GM19463 (cell line): ENCODE data around the gene DGKI.

Experiments used
- ATAC-seq: cut with Tn5 transposase; IDR thresholded peaks from one replicate; pipeline ENCODE4 v1.9.1; 2021; ENCODE audit warnings: mild to moderate bottlenecking, moderate library complexity; ENCODE audit not compliant: unreplicated experiment

The DGKI gene

DNA sequence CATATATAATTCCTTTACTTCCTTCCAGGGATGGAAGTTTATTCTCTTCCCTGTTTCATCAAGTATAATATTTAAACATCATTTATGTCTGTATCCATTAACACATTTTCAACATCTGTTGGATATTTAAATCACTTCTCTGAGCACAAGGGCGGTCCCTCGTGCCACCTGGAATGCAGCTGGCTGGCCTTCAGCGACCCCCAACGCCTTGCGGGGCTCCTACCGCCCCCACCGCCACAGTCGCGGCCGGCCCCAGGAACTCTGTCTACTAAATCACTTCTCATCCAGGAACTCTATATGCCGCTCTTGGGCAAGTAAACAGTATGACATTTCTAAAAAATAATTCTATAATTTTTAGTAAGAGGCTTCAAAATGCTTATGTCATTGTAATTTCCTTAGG is 282.1 kb downstream of the DGKI start:
- ATAC-seq, result no peak

DNA sequence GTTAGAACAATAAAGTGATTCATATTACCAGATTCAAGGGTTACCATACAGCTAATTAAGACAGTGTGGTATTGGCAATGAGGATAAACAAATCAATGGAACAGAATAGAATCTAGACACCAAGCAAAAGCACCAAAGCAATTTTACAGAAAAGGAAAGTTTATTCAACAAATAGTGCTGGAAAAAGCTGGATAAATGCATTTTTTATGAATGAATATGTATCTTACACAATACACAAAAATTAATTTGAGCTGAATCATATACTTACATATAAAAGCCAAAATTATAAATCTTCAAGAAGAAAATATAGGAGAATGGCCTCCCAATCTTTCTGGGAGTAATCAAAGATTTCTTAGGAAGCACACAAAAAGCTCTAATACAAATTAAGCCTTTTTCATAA is 282.8 kb downstream of the DGKI start:
- ATAC-seq, result no peak

DNA sequence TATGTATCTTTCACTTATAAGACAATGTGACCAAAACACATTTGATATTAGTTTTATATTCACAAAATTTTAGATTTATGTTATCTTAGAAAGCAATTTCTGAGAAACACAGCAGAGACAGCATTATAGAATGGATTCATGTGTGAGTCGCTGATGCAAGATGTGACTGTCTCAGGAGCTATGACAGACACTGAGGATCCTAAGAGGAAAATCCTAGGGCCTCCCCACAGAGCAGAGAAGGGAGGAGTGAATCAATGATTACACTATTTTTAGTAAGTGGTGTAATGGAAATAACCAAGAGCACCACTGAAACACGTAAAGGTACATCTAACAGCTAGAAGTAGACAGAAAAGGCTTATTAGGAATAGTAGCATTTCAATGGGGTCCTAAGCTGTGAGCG is 299.3 kb downstream of the DGKI start:
- no peak for ATAC-seq

DNA sequence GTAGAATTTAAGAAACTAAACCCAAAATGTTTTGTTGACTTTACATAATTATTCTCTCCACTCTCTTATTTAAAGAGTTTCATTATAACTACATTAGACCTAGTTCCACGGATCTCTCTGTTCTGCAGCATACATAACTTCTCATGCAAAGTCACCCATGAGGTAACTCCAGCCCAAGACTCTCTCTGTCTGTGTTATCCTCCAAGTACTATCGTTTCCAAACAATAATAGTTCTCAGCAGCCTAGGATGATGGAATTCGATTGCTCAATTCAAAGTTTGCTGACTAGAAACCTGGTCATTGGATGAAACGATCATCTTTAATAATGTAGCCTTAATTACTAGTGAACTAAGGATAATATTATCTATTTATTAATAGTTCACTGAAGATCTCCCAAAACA is 300.1 kb downstream of the DGKI start:
- no peak for ATAC-seq

DNA sequence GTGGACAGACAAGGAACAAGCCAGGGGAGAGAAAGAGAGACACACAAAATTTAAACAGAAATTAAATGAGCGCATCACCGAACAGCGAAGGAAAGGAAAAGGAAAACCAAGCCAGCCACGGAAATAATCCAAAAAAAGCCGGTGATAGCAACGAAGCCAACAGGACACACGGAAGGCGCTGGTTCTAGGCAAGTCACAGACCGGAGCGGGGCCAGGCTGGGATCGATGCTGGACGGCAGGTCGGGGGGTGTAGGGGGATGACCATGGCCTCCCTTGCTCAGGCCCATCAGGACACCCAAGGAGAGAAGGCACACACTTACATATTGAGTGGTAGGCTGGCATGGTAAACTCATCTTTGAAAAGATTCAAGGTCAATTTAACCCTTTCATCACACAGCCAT is 300.8 kb downstream of the DGKI start:
- no peak for ATAC-seq

DNA sequence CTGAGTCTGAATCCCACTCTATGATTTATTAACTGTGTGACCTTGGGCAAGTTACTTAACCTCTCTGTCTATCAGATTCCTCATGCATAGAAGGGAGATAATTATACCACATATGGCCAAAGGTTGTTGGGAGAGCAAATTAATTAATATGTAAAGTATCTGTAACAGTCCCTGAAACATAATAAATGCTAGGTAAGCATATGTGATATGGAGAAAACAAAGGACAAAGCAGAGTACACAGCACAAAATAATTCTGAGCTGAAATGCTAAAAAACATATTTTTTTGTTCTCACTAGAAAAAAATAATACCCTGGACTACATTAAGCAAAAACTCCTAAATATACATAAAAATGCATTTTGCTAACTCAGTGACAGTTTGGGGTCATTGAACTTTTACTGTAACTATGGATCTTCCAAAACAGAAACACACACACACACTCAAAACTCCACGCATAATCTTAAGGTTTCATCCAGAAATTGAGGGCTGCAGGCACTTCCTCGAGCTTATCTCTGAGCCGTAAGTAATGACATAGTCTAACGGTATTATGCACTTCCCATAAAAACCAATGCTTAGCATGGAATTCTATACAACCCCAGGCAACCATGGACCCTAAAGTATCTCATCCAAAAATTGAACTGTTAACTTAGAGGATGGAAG is 301.6 kb downstream of the DGKI start:
- no peak for ATAC-seq

DNA sequence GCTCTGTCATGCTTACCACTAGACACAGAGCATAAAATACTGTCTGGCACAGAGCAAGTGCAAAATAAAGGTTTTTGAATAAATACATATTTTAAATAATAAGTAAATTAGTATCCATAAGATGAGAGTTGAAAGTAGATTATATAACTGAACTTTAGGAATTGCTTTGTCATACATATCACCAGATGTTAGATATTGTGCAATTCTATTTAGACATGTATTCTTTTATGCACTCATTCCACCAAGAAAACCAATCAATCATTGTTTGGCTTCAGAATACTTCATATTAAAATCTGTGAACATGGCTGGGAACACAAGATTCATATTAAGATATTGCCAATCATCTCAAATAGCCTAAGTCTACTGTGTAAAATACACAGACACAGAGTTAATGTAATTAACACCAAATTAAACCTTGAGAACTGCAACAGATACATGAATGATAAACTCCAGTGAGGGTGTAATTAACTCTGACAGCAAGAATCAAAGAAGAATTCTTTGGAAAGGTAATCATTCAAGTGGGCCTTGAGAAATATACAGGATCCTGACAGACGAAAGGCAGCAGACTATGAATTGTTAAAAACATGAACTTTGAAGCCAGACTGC is 302.2 kb downstream of the DGKI start:
- no peak for ATAC-seq

DNA sequence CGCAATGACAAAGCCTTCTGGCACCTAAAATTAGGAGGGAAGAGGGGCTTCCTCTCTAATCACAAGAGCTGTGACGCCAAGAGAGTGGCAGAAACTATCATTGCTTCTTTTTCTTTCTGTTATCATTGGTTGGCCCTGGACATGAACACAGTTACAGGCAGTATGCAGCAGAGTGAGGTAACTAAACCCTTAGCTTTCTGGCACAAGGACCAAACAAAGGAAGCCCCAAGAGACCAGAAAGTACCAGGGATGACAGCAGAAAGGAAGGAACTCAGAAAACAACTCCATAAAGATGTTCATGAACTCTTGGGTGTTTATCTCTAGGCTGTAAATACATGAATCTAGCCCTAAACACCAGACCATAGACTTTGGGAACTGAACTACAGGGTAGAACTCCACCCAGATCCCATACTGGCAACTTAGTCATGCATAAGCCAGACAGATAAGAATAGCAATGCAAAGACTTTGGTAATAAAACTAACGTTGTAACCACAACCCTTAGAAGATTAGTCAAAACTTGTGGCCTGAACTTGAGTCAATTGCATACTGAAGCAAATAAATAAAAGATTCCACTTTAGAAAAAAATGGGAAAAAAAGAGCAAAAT is 307.6 kb downstream of the DGKI start:
- no peak for ATAC-seq

DNA sequence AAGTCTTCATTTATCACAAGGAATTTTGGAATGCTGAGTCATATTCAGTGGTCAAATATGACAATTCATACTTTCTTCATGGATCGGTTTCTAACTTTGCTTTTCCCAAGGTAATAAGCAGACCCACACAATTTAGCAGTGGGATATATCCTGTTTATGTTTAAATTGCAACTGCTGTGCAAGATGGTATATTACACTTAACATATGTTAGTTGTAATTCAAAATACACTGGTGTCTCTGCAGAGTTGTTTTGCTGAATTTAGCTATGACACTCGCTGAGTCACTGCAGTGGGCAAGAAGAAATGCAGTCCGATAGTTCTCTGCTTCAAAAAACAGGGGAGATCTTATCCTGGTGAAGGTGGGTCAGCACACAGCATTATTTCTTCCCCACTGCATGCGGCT is 308.4 kb downstream of the DGKI start:
- ATAC-seq, result no peak

DNA sequence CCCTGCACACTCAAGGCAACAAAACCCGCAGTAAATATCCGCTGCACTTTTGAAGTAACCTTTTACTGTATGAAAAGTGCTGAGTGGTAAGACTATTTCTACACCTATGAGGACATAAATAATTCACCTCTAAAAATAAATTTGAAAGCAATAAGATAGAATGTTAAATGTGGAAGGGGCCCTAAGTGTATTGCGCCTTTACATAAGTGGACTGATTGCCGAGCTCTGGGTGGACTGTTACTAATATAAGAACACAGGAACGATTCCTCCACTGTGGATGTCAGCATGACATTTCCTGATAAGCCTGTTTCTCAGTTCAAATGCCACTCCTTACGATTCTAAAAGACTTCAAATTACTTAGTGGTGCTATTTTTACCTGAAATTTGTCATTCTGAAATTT is 311.2 kb downstream of the DGKI start:
- no peak for ATAC-seq

DNA sequence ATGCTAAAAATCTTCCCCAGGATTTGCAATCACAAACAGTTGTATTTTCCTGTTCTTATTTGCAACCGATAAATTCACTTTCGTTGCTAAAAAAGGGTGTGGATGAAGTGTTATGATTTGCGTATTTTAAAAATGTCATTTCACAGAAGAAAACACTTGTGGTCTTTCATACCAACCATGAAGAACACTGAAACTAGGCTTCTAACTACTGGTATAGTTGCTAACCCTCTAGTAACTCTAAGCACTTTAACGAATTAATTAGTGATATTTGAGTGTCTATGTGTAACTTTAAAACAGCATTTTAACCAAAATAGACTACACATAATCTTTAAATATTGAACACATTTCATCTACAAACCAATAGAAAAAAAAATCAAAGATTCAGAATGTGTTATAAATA is 315.1 kb downstream of the DGKI start:
- ATAC-seq, result no peak

DNA sequence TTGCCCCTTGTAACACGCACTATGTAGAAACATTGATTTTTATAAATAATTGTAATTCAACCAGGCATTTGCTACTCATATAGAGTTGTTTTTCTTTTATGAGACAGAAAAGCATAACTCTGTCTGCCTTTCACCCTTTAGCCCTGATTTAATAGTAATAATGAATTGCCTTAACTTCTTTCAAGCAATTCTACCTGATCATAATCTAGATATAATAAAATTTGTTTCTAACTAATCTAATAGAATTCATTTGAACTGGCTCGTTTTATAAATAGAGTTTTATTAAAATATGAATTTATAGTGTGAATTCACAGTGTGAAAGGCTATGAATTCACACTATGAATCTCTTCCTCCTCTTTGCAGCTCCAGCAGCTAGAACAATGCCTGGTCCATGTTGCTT is 319.1 kb downstream of the DGKI start:
- no peak for ATAC-seq

DNA sequence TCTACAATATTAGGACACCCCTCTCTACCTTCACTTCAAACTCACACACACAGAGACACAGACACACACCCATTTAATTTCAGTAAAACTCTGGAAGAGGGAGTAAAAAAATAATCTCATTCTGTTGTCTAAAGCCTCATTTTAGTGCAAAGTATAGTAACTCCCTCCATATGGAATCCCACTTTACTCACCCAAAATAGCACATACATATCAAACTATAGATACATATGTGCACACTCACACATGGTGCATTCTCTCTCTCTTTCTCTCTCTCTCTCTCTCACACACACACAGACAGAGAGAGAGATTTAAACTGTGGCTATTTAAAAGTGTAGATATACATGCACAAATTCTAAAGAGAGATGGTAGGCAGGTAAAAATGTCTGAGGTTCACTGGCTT is 323.6 kb downstream of the DGKI start:
- no peak for ATAC-seq

DNA sequence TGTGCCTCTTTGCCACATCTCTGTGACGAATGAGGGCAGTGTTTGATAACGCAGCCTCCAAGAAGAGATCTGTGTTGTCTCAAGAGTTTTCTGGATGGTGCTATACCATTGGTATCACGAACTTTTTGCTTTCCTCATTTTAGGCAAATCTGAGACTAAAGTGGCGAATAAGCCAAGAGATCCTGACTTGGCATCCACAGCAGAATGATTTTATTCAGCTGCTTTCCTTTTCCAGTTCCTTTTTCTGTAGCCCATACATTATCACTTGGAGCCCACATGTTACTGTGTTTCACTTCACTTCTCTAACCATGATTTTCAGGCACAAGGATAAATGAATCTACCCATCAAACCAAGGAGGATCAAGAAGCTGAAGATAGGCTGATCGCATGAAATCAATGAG is 325.3 kb downstream of the DGKI start:
- no peak for ATAC-seq

DNA sequence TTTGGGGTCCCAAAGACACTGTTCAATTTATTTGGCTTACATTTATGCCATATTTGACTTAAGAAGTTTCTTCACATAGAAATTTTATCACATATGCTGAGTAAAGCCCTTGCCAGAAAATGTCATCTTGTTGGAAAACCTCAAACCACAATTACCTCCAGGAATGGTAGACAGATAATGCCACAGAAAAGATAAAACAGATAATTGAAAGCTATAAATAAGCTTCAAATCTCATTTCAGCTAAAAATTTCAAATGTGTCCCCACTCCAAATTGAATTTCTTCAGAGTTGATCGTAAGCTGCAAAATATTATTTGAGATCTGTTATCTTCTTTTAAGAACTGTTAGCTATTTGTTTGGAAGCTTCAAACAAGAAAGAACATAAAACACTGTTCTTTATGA is 326.8 kb downstream of the DGKI start:
- no peak for ATAC-seq

DNA sequence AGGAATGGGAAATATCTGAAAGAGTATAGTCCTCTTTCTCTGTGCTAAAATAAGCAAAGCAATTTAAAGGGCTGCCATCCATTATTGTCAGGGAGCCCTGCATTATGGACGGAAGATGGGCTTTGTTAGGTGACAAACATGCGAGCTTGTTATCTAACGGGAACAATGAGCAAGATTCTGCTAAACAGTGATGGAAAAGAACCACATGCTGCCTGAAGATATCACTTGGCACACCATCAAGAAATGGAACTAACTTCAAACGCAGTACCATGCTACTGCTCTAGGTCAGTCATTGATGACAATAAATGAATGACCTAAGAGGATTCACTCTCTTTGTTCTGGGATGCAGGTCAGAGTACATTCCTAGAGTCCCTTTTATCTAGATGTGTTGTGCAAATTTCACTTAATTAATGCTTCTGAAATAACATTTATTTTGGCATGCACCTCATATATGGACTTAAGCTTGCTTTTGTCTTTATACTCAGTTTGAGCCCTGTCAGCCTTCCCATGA is 327.5 kb downstream of the DGKI start:
- ATAC-seq, result no peak

DNA sequence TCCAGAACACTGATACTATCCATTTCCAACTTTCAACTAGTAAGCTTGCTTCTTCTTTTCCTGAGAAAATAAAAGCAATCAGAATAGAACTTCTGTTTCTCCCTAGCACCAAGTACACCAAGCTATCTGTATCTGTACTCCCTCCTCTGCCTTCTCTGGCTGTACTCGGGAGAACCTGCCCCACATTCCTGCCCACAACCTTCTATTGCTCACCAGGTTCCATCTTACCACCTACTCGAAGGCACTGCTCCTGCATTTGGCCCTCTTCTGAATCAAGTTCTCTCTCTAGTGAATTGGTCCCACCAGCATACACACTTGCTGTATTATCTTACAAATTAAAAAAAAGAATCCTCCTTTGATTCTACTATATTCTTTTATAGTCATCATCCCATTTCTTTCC is 333.7 kb downstream of the DGKI start:
- no peak for ATAC-seq

DNA sequence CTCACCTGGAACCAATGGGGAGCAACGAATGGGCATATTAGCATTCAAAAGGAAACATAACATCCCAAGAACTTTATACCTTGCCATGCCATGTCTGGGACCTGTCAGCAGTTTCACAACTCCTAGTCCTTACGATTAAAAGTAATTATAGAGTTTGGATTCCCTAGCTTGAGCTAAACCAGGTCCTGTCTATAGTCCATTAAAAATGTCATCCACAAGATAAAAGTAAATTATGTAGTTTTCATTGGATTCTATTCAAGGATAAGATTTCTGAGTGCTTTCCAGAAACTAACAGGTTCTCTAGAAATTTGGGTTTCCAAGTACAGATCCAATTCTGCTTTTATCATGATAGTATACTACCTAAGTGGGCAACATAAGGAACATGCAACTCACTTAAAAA is 339.7 kb downstream of the DGKI start:
- no peak for ATAC-seq

DNA sequence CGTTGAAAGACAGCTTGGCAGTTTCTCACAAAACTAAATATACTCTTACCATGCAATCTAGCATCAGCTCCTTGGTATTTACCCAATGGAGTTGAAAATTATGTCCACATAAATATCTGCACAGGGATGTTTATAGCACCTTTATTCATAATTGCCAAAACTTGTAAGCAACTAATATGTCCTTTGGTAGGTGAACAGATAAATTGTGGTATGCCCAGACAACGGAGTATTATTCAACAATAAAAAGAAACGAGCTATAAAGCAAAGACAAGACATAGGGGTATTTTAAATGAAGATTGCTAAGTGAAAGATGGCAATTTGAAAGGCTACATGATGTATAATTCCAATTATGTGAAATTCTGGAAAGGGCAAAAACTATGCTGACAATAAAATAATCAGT is 340.7 kb downstream of the DGKI start:
- ATAC-seq, result no peak

DNA sequence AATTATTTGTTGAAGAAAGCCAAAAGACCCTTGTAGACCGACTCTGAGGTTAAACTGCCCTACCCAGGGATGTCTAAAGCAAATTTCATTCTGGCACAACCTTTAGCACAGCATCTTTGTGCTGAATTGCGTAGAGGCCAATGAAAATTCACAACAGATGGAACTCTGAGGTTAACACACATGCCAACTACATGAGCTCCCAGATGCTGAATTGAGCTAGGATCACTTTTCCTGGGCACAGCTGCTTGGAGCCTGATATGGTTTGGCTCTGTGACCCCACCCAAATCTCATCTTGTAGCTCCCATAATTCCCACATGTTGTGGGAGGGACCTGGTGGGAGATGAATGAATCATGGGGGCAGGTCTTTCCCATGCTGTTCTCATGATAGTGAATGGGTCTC is 345.2 kb downstream of the DGKI start:
- no peak for ATAC-seq

DNA sequence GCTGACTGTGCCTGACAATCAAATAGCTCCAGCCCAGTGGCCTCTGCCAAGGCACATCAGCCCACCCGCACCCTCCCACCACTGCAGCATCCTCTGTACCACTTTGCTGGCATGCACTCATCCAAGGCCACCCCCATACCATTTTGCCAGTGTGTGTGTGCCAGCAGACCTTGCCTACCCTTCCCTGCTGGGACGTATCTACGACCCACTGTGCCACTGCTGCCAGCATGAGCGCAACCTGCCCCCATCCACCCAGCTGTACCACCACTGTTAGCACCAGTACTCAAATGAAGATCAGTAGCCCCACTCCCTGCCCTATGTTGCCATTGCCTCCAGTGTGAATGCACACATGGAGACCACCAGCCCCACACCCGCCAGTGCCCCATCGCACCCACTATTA is 353.9 kb downstream of the DGKI start:
- ATAC-seq, result no peak

DNA sequence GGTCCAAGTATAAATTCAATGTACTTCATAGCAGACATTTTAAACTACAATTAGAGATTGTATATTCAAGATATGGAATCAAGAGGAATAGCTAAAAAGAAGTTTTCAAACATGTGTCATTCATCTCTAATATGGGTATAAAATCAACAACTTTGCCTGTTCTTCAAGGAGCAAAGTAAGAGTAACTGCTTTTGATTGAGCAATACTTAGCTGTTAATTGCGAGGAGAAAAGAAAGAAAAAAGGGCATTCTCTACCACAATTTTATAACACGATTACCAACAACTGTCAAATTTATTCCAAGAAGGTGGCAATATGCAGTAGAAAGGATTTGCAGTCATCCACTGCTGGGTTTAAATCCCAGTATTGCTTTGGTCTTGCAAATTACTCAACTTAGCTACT is 356.9 kb downstream of the DGKI start:
- ATAC-seq, result no peak

DNA sequence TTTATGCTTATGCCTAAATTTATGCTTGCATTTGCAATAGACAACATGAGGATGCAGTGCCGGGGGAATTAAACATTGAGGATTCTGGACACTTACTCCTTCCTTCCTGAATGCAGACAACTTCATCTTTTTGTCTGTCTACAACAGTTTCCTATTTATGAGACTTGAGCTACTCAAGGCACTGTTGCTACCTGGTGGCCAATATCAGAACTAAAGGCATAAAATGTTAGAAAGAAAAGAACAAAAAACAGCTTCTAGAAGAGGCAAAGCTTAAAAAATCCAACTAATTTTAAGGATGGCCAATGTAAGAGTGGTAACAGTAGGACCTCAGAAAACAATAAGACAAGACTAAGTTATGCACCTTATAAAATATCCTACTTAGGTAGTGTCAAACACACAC is 358.7 kb downstream of the DGKI start:
- no peak for ATAC-seq
